NCI-H2227 (cell line): Measurements from ENCODE around the gene RAB40A.

Experiments
- DNase-seq: peaks from one replicate; lab custom pipeline; 2025; ENCODE audit not compliant: unreplicated experiment; lab: John Stamatoyannopoulos, UW

Gene RAB40A, protein sequence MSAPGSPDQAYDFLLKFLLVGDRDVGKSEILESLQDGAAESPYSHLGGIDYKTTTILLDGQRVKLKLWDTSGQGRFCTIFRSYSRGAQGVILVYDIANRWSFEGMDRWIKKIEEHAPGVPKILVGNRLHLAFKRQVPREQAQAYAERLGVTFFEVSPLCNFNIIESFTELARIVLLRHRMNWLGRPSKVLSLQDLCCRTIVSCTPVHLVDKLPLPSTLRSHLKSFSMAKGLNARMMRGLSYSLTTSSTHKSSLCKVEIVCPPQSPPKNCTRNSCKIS

GRCh38 chrX:103519389-103519788 lies at the start of gene RAB40A:
TSS of gene RAB40A (minus strand) at chrX:103519489. CDS start at chrX:103500756, 18,733 bp downstream.
- DNase-seq: no peak

DNA sequence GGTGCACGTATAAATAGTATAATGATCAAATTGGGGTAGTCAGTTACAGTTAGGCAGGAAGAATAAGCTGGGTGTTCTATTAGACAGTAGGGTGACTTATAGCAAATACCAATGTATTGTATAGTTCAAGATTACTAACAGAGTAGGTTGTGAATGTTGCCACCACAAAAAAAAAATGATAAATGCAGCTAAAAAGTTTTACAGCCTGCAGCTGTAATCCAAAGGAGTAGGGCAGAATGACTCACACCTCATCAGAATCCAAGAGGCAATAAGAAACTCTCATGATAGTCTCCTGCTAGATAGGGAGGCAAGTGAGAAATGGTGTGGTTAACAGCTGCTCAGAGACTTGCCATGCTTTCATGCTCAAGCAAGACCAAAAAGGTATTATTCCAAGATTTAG lies 46.5 kb upstream of the RAB40A start:
- DNase-seq: no peak

DNA sequence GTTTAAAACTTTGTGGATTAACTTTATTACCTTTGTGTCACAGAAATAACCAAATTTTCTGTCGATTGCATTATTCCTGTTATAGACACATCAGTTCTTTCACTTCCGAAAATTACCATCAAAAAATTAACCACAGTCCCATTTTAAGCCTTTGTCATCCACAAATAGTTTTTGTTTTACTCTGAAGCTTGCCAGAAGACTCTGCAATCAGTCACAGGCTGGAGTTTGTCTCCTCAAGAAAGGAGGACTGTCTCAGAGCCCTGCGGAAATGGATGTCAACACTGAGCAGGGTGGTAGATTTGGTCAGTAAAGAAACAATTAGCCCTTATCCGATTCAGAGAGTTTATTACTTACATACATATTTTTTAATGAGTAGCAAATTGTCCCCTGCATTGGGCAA lies 45.9 kb upstream of the RAB40A start:
- DNase-seq: no peak

- no peak for DNase-seq
These were observed 43.5 kb upstream of the RAB40A start for GRCh38 chrX:103562801-103563200.

GRCh38 chrX:103560256-103560655 lies 41.0 kb upstream of the RAB40A start:
- no peak for DNase-seq

DNA sequence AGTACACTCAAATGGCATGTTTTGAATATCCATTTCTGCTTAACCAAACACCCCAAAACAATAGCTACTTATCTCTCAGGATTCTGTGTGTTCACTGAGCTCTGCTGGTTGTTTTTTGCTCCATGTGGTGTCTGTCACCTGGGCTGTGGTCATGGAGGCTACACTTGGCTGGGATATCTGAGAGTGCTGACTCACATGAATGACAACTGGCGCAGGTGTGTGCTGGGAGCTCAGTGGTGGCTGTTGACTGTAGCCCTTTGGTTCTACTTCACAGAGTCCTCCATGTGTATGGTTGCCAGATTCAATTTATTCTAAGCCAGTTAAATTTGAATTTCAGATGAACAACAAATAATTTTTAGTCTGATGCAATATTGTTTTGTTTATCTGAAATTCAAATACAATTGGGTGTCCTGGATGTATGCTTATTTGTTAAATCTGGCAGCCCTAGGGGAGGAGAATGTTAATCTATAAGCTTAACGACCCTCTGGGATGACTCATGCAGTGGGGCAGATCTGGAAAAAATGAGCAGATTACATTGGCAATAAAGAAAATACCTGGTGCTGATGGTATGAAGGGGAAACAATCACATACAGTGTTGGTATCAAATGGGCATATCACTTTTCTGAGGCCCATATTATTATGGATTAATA lies 37.8 kb upstream of the RAB40A start:
- no peak for DNase-seq

DNA sequence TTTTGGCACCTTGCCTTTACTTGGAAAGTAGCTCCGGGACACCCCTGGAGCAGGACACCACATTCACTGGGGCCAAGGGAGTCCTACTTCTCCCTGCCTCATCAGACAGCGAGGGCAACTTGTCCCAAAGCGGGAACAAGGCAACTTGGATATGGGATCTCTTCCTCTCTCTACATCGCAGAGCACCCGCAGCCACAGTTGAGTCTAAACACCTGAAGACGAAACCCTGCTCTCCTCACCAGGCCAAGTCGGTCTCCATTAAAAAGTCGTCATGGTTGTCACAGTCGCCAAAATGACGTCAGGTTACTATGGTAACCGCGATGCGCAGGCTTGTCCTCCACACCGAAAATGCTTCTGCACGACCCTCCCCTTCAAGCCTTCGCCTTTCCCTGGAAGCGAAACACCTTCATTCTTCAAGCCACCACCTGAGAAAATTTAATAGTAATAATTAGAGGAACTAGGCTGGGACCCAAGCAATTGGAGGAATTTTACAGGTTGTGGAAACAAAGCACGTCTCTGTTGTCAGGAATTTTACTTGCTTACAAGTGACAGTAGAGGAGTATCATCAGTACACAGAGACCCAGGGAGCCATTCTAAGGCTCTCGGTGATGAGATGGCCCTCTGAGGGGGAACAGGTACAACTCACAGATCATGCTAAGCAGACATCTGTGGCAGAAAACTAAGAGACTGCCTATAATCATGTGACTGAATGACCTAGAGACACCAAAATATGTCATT lies 35.6 kb upstream of the RAB40A start:
- peak; percentile 92 for DNase-seq

GRCh38 chrX:103552236-103552635 lies 32.9 kb upstream of the RAB40A start:
- no peak for DNase-seq

DNA sequence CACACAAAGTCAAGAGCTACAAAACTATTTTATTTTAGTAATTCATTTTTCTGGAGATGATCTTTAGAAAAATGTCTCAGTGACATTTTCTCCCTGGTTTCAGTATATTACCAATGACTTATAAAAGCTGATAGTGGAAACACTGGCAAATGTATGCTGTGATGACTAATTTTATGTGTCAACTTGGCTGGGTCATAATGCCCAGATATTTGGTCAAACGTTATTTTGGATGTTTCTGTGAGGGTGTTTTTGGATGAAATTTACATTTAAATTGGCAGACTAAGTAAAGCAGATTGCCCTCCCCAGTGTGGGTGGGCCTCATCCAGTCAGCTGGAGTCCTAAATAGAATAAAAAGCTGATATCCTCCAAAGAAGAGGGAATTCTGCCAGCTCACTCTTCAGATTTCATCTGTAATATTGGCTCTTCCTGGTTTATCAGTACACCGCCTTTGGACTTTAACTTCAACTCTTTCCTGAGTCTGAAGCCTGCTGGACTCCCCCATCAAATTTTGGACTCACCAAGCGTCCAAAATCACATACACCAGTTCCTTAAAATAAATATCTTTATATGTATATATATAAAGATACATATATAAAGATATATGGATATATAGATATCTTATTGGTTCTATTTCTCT lies 31.2 kb upstream of the RAB40A start:
- DNase-seq: no peak

DNA sequence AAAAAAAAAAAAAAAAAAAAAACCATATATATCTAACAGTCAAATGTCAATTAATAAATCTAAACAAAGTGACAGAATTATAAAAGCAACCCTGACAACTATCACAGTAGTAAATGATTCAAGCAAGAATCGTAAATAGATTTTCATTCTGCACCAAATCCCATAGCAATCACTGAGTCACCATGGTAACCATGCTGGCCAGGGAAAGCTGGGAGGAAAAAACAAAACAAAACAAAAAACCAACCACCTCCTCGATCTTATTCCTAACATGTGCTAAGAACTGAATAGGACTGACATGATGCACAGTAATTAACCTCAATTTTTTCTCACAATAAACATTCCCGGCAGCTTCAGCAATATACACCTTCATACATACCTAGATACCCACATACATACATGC lies 30.6 kb upstream of the RAB40A start:
- DNase-seq: peak; percentile 6

DNA sequence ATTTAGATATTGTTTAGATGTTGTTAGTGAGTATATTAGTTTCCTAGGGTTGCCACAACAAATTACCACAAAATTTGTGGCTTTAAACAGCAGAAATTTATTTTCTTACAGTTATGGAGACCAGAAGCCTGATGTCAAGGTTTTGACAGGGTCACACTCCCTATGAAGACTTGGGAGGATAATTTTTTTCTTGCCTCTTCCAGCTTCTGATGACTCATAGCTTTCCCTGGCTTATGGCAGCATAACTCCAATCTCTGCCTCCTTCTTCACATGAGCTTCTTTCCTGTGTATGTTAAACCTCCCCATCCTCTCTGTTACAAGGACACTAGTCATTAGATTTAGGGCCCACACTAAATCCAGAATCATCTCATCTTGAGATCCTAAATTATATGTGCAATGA lies 20.9 kb upstream of the RAB40A start:
- no peak for DNase-seq

- DNase-seq: no peak
These were observed 20.4 kb upstream of the RAB40A start for GRCh38 chrX:103539695-103540094.

- no peak for DNase-seq
These were observed 19.4 kb upstream of the RAB40A start for GRCh38 chrX:103538728-103539127.

GRCh38 chrX:103537871-103538387 lies 18.6 kb upstream of the RAB40A start:
- DNase-seq: no peak

- DNase-seq: no peak
These were observed 17.4 kb upstream of the RAB40A start for GRCh38 chrX:103536732-103537131.

DNA sequence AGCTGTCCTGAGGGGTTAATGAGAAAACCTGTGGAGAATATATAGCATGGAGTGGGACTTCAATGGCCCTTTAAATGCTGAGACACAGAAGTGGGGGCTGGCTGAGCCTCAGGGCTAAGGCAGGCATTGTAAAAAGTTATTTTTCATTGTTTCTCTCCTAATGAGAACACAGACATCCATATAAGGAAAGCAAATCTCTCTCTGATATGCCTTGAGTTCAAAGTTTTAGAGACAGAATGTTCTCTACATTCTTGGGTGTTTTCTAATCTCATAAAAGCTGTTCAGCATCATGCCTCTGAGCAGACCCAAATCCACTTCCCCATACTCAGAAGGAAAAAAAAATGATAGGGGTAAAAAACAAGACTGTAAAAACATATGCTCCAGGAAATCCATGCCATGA lies 16.8 kb upstream of the RAB40A start:
- DNase-seq: no peak

DNA sequence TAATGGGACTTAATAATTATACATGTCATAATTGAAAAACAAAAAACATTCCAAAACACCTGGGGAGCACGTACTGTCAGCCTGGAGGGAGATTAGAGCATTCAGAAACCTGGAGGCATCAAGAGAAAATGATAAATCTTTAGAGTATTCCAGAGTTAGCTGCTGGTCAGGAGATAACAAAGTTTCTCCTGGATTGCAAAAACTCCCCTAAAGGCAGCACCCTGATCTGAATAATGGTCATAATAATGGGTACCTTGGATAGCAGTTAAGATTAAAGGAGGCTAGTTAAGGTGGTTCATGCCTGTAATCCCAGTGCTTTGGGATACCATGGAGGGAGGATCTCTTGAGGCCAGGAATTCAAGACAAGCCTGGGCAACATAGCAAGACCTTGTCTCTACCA lies 15.9 kb upstream of the RAB40A start:
- DNase-seq: no peak

DNA sequence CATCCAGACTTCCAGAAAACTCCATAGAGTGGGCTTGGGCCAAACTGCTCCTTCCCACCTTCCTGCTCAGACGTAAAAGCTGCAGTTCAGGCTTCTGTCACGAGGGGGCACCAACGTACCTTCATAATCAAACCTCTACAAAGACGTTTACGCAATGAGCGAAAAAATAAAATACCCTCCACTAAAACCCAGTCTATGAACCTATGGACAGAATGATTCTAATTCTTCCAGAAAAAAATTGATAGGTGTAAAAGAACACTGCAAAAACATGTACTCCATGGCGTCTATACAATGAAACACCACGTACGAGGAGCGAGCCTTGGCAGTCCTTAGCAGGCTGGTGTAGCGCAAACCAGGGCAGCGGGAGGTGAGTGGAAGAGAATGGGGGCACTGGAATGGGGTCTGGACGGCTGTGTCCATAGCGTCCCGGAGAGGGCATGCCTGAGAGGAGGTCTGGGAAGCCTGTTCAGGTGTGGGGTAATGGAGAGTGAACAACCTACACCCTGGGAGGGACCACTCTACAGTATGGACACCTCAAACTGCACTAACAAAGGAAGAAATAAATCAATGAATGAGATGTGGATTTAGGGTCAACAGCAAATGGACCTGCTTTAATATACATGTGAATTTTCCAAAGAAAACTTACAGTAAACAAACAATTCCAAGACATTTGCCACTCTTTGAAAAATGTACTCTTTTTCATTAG lies 14.4 kb upstream of the RAB40A start:
- DNase-seq: peak; percentile 85

- DNase-seq: no peak
These were observed 11.7 kb upstream of the RAB40A start for GRCh38 chrX:103531002-103531401.

DNA sequence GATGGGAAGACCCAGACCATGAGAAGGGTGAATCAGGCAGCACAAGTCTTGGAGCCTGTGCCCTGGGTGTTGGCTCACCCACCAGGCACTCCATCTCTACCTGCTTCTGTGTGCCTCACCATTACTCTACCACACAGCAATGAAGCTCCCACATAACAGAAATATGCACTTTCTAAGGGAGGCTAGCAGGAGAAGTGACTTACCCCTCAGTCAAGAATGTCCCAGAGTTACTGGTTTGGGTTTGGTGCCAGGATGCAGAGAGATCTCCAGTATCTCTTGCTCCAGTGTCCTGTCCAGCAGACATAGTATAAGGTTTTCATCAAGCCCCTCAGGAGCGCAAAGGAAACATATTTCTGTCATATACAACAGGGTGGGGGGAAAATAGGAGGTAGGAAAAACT lies 11.3 kb upstream of the RAB40A start:
- no peak for DNase-seq

DNA sequence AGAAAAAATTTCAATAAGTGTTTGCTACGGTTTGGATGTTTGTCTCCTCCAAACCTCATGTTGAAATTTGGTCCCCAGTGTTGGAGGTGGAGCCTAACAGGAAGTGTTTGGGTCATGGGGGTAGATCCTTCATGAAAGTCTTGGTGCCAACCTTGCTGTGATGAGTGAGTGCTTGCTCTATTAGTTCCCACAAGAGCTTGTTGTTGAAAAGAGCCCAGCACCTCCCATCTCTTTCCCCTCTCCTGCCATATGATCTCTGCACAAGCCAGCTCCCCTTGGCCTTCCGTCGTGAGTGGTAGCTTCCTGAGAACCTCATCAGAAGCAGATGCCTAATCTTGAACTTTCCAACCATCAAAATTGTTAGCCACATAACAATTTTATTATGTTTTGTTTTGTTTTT lies 10.3 kb upstream of the RAB40A start:
- DNase-seq: no peak
